GM06990 (cell line): ENCODE measurements around the gene NTM.

Experiments used
- DNase-seq: peaks from one replicate; pipeline ENCODE4 v3.0.0-alpha.2; 2011; ENCODE audit not compliant: insufficient read length; ENCODE audit errors: extremely low read depth
- H3K27me3 ChIP-seq: replicated peaks from 2 replicates; pipeline ENCODE4 v1.6.0; 2011; ENCODE audit warnings: low read length; ENCODE audit not compliant: control insufficient read depth, insufficient read depth
- H3K36me3 ChIP-seq: 2 replicates; pipeline ENCODE4 v1.5.1; 2011; ENCODE audit warnings: low read length; ENCODE audit not compliant: control insufficient read depth, insufficient read depth
- H3K4me3 ChIP-seq: replicated peaks from 2 replicates; pipeline ENCODE4 v1.5.1; 2011; ENCODE audit warnings: low read depth, mild to moderate bottlenecking, control low read depth, low read length
- TF ChIP-seq, protein P1 (sequence below): IDR thresholded peaks from 2 replicates; pipeline ENCODE4 v1.5.1; 2011; ENCODE audit warnings: low read length, control low read depth, mild to moderate bottlenecking, inconsistent platforms; ENCODE audit not compliant: insufficient read depth, poor library complexity, severe bottlenecking

NTM gene

DNA sequence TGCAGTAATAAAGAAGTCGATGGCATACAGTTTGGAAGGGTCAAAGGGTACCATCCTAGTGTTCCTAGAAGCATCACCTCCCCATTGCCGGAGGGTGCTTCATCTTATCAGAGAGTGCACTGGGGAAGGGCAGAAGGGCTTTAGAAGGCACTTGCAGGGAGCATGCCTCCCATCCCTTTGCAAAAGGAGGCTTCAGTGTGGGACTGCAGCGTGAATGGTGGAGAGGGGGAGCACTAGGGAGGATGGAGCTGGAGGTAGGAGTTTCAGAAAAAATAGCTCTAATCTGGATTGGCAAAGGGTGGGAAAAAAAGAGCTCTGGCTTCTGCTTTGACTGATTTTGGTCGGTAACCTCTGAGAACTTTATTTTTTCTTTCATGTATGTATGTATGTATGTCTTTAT lies 5.0 kb downstream of the NTM start:
- no peaks in the 10 kb centered on the region for H3K36me3 ChIP-seq
- DNase-seq, result no peak
- peaks cover 2% of the 10 kb centered on the region; the same call in 1 of the 2 replicates for H3K27me3 ChIP-seq
- TF ChIP-seq, protein P1, sequence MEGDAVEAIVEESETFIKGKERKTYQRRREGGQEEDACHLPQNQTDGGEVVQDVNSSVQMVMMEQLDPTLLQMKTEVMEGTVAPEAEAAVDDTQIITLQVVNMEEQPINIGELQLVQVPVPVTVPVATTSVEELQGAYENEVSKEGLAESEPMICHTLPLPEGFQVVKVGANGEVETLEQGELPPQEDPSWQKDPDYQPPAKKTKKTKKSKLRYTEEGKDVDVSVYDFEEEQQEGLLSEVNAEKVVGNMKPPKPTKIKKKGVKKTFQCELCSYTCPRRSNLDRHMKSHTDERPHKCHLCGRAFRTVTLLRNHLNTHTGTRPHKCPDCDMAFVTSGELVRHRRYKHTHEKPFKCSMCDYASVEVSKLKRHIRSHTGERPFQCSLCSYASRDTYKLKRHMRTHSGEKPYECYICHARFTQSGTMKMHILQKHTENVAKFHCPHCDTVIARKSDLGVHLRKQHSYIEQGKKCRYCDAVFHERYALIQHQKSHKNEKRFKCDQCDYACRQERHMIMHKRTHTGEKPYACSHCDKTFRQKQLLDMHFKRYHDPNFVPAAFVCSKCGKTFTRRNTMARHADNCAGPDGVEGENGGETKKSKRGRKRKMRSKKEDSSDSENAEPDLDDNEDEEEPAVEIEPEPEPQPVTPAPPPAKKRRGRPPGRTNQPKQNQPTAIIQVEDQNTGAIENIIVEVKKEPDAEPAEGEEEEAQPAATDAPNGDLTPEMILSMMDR, result no peak
- no peak overlapping the region for H3K4me3 ChIP-seq

DNA sequence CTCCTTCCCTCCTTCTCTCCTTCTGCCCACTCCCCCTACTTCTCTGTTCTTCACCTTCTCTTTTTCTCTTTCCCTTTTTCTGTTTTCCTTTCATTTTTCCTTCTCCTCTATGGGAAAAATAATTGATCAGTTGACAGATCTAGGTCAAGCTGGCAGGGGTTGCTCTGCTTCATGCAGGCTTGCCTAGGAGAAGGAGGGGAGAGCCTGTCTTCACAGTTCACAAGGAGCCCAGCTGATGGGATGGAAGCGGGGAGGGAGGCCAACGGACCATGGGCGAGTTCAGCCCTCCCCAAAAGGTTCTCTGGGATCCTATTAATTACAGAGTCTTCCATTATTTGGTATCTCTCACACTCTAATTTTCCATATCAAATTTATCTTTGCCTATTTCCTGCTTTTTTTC lies 5.5 kb downstream of the NTM start:
- H3K4me3 ChIP-seq, result no peak overlapping the region
- H3K36me3 ChIP-seq, result no peaks in the 10 kb centered on the region
- no peak for DNase-seq
- TF ChIP-seq, protein P1, result no peak
- H3K27me3 ChIP-seq, result peaks cover 2% of the 10 kb centered on the region; the same call in 1 of the 2 replicates

DNA sequence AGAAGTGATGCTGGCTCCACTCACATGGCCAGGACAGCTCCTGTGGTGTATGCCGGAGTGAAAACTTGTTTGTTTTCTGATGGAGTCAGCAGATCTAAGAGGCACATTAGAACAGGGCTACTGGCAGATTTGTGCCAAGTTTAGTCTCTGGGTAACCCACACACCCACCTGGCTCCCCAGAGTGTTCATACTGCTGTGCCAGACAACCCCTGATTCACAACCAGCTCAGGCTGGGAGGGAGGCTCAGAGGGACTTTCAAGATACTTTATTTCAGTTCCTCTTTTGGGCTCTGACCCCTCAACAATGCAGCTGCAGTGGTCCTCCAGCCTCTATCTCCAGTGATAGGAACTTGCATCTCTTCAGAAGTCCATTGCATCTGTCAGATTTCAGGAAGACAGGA lies 8.5 kb downstream of the NTM start:
- H3K36me3 ChIP-seq, result no peaks in the 10 kb centered on the region
- DNase-seq, result no peak
- no peak overlapping the region for H3K4me3 ChIP-seq
- TF ChIP-seq, protein P1, result no peak
- peaks cover 2% of the 10 kb centered on the region; the same call in 1 of the 2 replicates for H3K27me3 ChIP-seq

DNA sequence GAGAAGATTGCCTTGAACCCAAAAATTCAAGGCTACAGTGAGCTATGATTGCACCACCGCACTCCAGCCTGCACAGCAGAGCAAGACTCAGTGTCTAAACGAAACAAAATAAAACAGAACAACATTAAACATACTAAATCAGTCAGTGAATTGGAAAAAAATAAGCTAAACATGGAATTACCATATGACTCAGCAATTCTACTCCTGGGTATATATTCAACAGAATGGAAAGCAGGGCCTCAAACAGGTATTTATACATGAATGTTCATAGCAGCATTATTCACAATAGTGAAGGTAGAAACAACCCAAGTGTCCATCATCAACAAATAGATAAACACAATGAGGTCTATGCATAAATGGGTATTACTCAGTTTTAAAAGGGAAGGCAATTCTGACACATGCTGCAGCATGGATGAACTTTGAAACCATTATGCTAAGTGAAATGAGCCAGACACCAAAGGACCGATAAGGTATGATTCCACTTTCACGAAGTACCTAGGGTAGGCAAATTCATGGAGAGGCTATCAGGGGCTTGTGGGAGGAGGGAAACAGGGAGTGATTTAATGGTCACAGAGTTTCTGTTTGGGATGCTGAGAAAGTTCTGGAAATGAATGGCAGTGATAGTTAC lies 15.5 kb downstream of the NTM start:
- H3K4me3 ChIP-seq, result no peak overlapping the region
- TF ChIP-seq, protein P1, result no peak
- H3K36me3 ChIP-seq, result no peaks in the 10 kb centered on the region
- DNase-seq, result no peak
- H3K27me3 ChIP-seq, result no peaks in the 10 kb centered on the region; the same call in none of the 2 replicates

DNA sequence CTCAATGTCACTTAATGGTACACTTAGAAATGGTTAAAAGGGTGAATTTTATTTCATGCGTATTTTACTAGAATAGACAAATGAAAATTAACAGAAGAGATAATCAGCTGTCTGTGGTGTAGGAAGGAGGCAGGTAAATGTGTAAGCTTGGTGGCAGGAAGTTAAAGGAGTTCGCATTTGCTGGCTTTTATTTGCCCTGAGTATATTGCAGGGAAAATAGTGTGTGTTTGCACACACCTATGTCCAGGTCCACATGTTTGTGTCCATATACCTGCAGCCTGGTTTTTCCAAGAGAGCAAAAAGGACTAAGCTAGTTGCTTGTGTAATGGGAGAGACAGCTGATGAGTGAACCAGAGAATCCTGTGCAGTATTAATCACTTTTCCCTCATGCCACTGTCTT lies 16.0 kb downstream of the NTM start:
- no peak overlapping the region for H3K4me3 ChIP-seq
- no peaks in the 10 kb centered on the region; the same call in none of the 2 replicates for H3K27me3 ChIP-seq
- no peaks in the 10 kb centered on the region for H3K36me3 ChIP-seq
- TF ChIP-seq, protein P1, result no peak
- DNase-seq, result no peak

DNA sequence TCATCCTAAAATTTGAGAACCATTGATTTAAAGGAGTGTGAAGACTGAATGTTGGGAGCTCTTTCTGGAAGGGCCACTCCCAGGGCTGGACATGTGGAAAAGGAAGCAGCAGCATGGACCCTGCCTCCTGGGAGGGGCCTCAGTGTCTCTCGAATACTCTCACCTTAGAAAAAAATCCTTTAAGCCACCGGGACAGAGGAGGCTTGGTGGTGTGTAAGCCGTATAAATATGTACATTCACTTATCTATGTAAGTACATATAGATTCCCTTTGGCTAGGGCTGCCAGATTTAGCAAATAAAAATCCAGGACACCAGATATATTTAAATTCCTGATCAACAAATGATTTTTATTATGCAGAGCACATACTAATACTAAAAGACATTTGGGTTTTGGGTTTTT lies 17.6 kb downstream of the NTM start:
- TF ChIP-seq, protein P1, result no peak
- H3K4me3 ChIP-seq, result no peak overlapping the region
- no peaks in the 10 kb centered on the region for H3K36me3 ChIP-seq
- no peaks in the 10 kb centered on the region; the same call in none of the 2 replicates for H3K27me3 ChIP-seq
- DNase-seq, result no peak
